GM18511 (cell line): ENCODE measurements around the gene MOCS1.

Experiments used
- ATAC-seq: cut with Tn5 transposase; IDR thresholded peaks from one replicate; pipeline ENCODE4 v1.9.1; 2021; ENCODE audit warnings: mild to moderate bottlenecking, moderate library complexity; ENCODE audit not compliant: unreplicated experiment

MOCS1 gene

DNA sequence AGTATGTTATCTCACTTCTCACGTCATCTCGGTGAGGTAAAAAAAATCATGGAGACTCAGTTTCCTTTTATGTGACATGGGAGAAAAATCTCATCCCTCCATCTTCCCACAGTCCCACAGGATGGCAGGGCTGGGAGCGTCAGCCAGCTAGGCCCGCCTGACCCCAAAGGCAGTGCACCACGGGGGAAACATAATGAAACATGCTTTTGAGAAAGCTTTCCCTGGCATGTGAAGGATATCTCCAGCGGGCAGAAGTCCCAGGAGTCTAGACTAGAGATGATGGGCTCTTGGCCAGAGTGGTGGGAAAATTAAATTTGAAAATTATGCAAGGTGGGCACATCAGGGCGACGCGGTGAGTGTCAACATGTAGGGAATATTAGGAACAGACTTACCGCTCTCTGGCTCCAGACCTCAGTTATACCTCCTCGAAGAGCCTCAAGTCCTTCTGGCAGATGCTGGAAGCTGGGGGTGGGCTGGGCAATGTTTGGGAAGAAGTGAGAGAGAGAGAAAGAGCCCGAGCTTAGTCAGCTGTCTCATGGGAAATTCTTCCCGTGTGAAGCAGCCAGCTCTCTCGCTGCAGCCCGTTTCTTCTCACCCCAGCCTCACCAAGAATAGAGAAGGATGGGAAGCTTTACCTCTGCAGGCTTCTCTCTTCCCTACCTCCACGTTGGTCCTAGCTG lies 52.3 kb downstream of the MOCS1 start:
- no peak for ATAC-seq

DNA sequence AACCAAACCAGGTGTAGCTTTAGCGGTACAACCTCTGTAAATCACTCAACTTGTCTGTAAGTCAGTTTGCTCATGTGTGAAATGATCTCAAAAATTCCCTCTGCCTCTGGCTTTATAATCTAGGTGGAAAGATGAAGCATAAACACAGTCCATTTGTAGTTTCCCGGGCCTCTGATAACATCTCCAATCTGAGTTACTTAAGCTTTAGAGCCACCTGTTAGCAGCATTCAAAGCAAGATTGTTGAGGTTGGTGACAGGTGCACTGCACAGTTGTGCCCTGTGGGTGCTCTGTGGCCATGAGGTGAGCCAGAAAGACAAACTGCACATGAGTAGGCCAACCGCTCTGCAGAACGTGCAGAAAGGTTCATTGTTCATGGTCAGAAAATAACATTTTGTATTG lies 53.7 kb downstream of the MOCS1 start:
- no peak for ATAC-seq

DNA sequence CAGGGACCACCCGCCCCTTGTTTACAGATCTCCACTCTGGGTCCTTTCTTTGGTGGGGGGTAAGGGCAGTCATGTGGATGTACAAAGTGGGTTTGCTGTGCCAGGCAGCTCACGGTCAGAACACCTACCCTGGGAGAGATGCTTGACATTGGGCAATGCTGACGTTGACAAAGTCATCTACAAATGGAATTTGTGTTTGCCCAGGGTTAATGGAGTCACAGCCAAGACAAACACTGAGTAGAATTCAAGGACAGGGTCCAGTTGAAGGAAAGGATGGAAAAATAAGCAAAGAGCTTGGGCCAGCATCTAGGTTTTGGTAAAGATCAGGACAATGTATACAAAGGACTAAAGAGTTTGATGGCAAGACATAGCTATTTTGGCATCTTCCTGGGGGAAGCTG lies 54.7 kb downstream of the MOCS1 start:
- ATAC-seq: no peak

DNA sequence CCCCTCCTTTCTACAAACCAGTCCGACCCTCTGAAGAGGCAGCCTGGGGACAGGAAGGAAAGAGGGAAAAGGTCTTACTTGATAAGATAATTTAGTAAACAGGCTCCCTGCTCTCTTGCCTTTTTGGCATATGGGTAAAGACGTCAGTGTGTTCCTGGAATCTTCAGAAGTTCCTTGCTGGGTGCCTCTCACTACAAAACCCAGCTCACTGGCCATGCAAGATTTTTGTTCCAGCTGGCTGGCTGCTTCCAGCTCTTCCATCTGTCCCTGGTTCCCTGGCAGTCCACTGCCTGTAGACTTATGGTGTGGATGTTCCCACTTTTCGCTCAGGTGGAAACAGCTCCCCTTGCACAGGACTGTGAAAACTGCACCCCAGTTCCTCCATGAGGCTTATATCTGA lies 57.4 kb downstream of the MOCS1 start:
- no peak for ATAC-seq

DNA sequence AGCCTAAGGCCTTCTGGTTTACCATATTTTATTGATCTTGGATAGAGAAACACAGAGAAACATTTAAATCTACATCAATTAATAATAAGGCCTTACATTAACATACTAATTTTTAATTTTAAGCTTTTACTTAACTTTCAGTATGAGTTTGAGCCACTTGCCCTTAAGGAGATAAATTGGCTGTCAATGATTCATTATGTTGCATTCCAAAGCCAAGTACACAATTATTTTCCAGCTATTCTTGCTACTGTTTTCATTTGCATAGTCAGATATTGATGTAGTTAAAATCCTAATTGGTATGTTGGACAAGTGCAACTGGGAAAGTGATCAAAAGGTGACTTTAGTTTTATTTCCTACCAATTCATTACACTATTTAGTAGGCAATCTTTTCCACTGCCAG lies 58.2 kb downstream of the MOCS1 start:
- ATAC-seq: no peak

DNA sequence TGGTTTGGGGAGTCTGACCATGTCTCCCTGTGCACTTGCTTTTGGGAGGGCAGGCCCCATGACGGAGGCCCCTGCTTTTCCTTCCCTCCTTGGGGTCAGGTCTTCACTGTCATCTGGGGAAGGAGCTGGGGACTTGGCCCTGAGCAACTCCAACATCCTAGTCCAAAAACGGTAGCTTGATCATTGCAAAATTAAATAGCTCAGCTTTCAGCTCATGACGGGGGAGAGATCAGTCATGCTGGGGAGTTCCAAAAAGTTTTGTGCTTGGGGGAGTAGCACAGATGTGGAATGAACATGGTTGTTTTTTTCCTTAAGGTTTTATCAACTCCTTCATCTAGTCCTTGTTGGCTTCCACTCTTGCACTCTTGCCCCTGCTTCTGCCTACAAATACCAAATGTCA lies 60.8 kb downstream of the MOCS1 start:
- ATAC-seq: no peak

DNA sequence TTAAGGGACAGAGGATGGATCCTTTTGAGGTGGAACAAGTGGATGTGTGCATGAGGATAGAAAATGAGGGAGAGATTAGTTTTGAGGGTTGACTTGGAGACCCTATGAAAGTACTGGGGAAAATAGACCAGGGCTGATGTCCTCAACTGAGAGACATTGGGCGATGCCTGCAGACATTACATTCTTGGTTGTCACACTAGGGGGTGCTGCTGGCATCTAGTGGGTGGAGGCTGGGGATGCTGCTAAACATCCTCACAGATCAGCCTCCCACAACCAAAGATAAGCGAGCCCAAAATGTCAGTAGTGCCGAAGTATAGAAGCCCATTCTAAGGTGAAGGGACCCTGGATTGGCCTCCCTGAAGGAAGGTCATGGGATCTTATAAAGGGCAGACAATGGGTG lies 63.3 kb downstream of the MOCS1 start:
- no peak for ATAC-seq

DNA sequence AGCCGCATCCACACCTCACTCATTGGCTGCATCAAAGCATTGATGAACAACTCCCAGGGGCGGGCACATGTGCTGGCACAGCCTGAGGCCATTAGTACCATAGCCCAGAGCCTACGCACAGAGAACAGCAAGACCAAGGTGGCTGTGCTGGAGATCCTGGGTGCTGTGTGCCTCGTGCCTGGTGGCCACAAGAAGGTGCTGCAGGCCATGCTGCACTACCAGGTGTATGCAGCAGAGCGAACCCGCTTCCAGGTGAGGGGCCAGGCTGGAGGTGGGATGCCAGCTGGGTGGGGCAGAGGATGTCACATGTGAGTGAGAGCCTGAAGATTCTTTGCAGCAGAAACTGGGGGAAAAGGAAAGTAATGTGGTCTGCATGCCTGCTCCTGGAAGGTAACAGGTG lies 66.7 kb downstream of the MOCS1 start:
- ATAC-seq: no peak

DNA sequence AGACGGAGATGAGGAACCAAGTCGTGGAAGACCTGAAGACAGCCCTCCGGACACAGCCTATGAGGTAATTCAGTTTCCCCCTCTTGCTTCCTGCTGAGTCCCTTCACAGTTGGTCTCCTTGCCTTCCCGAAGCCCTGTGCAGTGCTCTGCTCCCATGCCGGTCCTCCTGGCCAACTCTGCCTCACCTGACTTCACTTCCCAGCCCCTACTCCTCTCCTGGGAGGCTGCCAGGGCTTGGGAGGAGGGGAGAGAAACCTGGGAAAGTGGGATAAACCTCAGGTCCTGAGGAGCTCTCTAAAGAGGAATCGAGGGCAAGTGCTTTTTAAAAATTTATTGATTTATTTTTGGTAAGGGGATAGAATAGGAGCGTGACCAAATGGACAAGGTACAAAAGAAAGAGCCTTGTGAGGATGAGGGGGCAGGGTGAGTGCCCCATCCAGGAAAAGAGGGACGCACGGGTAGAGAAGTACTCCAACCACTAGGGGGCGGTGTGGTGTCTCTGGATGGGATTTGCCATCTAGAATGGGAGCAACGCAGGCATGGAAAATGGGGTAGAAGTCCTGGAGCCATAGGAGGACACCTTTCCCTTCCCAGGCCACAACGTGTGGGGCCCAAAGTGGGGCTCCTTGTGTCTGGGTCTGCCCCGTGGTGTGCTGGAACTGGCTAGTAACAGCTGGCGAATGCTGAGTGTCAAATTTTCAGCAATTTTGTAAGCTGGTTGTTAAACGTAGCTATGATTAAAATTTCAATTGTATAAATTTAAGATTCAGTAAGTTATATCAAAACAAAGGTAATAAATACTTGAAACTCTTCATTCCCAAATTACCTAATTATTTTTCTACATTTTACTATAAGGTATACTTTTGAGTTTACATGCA lies 69.0 kb downstream of the MOCS1 start:
- ATAC-seq: no peak

DNA sequence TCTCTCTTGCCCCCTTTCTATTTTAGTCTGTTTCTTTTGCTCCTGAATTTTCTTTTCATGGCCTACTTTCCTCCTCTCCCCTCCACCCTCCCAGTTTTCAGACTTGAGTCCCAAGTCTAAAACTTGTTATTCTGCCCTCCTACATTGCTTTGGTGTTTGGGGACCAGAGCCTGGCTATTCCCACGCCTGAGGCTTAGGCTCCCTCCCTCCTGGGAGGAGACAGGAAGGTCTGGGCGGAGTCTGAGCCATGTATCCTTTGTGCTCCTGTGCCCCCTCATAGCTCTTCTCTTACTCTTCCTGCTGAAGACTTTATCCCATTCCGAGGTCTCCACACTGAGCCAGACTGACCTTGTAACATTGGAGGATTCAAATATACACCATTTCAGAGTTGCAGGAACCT lies 72.6 kb downstream of the MOCS1 start:
- no peak for ATAC-seq

DNA sequence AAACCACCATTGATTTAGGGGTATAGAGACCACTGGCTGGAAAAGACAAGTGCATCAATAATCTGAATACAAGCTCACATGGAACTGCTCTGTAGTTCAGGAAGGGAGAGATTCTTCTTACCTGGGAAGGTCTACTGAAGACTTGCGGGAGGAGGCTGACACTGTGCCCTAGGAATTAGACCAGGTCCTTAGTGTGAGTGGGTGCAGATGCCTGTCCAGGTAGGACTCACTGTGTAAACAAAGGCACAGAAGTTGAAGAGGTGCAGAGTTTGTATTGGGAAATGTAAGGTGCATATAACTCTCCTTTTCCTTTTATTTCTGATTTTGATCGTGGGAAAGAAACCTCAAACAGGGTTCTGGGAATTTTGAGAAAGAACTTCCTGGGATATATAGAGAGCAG lies 75.2 kb downstream of the MOCS1 start:
- ATAC-seq: no peak

DNA sequence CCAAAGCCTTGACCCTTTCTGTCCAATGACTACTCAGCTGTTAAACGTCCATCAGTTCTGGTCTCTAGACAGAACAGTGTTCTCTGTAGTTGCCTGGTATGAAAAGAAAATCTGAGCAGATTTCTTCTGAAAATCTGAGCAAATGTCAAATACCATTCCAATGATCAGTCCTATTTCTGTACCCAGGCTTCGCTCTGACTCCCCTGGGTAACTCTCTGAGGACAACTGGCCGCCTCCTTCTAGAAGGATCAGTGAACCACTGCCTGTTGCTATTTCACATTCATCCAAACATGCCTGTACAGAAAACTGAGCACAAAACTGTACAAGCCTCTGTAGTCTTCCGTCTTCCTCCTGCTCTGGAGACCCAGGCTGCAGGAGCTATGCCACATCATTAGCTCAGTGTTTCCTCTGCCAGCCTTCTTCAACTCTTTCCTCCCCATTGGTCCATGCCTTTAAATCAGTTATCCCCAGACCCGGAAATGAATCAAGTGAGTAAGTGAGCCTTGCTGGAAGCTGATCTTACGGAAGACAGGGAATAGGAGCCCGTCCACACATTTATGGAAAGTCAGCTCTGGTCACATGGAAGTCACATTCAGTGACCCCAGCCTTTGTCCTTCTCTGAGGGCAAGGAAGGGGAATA lies 78.8 kb downstream of the MOCS1 start:
- ATAC-seq: no peak
